Measurements from ENCODE around the gene JAZF1.

JAZF1 gene

GRCh38 chr7:28069388-28069787 lies 111.2 kb downstream of the JAZF1 start:
- no peak for ATAC-seq (replicated peaks)
- Mint-ChIP-seq H3K4me3 (no peak overlapping the region), H3K27me3 (no peaks in the 10 kb centered on the region), H3K9me3 (no peaks in the 10 kb centered on the region), H3K4me1 (peaks cover 31 to 61% of the 10 kb centered on the region in 2 donors), H3K36me3 (peaks cover 5 to 16% of the 10 kb centered on the region in 2 donors), H3K27ac (no peak overlapping the region)
- DNase-seq, result no peak

- no peaks in the 10 kb centered on the region for H3K27me3 Mint-ChIP-seq
These were observed 111.8 kb downstream of the JAZF1 start for GRCh38 chr7:28068811-28069216.

GRCh38 chr7:28067171-28067570 lies 113.4 kb downstream of the JAZF1 start:
- H3K4me3 Mint-ChIP-seq, result no peak overlapping the region
- H3K36me3 Mint-ChIP-seq, result peaks cover 7 to 20% of the 10 kb centered on the region in 2 donors
- ATAC-seq (replicated peaks) (no peak), DNase-seq (no peak)
- no peaks in the 10 kb centered on the region for H3K27me3 Mint-ChIP-seq
- peaks cover 33 to 64% of the 10 kb centered on the region in 2 donors for H3K4me1 Mint-ChIP-seq
- no peaks in the 10 kb centered on the region for H3K9me3 Mint-ChIP-seq
- no peak overlapping the region for H3K27ac Mint-ChIP-seq

More at GRCh38 chr7:28068811-28069216, 111.8 kb downstream of the JAZF1 start:
- H3K36me3 Mint-ChIP-seq, result peaks cover 5 to 16% of the 10 kb centered on the region in 2 donors
- DNase-seq (no peak), ATAC-seq (replicated peaks) (peak in 1 of 2 donors; percentile 42)
- no peak overlapping the region for H3K27ac Mint-ChIP-seq
- no peaks in the 10 kb centered on the region for H3K9me3 Mint-ChIP-seq
- no peak overlapping the region for H3K4me3 Mint-ChIP-seq
- H3K4me1 Mint-ChIP-seq, result peaks cover 31 to 65% of the 10 kb centered on the region in 2 donors

GRCh38 chr7:28065721-28066285 lies 114.8 kb downstream of the JAZF1 start:
- Mint-ChIP-seq H3K36me3 (peaks cover 7 to 18% of the 10 kb centered on the region in 2 donors), H3K27me3 (no peaks in the 10 kb centered on the region), H3K4me1 (peaks cover 29 to 64% of the 10 kb centered on the region in 2 donors), H3K4me3 (no peak overlapping the region), H3K27ac (no peak overlapping the region), H3K9me3 (no peaks in the 10 kb centered on the region)
- DNase-seq (no peak), ATAC-seq (replicated peaks) (no peak)

GRCh38 chr7:28065308-28065707 lies 115.3 kb downstream of the JAZF1 start:
- H3K27ac Mint-ChIP-seq, result no peak overlapping the region
- H3K27me3 Mint-ChIP-seq, result no peaks in the 10 kb centered on the region
- ATAC-seq (replicated peaks) (no peak), DNase-seq (no peak)
- H3K4me3 Mint-ChIP-seq, result no peak overlapping the region
- no peaks in the 10 kb centered on the region for H3K9me3 Mint-ChIP-seq
- peaks cover 7 to 17% of the 10 kb centered on the region in 2 donors for H3K36me3 Mint-ChIP-seq
- H3K4me1 Mint-ChIP-seq, result peaks cover 24 to 59% of the 10 kb centered on the region in 2 donors

GRCh38 chr7:28064437-28064836 lies 116.2 kb downstream of the JAZF1 start:
- no peaks in the 10 kb centered on the region for H3K27me3 Mint-ChIP-seq
- DNase-seq (no peak), ATAC-seq (replicated peaks) (no peak)
- H3K27ac Mint-ChIP-seq, result no peak overlapping the region
- peaks cover 6 to 17% of the 10 kb centered on the region in 2 donors for H3K36me3 Mint-ChIP-seq
- H3K4me1 Mint-ChIP-seq, result peaks cover 22 to 50% of the 10 kb centered on the region in 2 donors
- peaks cover 0 to 5% of the 10 kb centered on the region in 2 donors for H3K9me3 Mint-ChIP-seq
- no peak overlapping the region for H3K4me3 Mint-ChIP-seq

GRCh38 chr7:28062197-28062991 lies 118.2 kb downstream of the JAZF1 start:
- DNase-seq (no peak), ATAC-seq (replicated peaks) (peak; percentile 76 to 79)
- no peak overlapping the region for H3K4me3 Mint-ChIP-seq
- H3K4me1 Mint-ChIP-seq, result peaks cover 21 to 41% of the 10 kb centered on the region in 2 donors
- H3K27ac Mint-ChIP-seq, result no peak overlapping the region
- peaks cover 9 to 26% of the 10 kb centered on the region in 2 donors for H3K36me3 Mint-ChIP-seq
- no peaks in the 10 kb centered on the region for H3K27me3 Mint-ChIP-seq
- H3K9me3 Mint-ChIP-seq, result peaks cover 0 to 7% of the 10 kb centered on the region in 2 donors

GRCh38 chr7:28061824-28062196 lies 118.8 kb downstream of the JAZF1 start:
- Mint-ChIP-seq H3K27ac (no peak overlapping the region), H3K9me3 (peaks cover 0 to 7% of the 10 kb centered on the region in 2 donors), H3K4me3 (no peak overlapping the region), H3K36me3 (peaks cover 9 to 26% of the 10 kb centered on the region in 2 donors), H3K27me3 (no peaks in the 10 kb centered on the region), H3K4me1 (peaks cover 19 to 36% of the 10 kb centered on the region in 2 donors)
- DNase-seq (no peak), ATAC-seq (replicated peaks) (peak; percentile 14 to 18)

- Mint-ChIP-seq H3K27ac (no peak overlapping the region), H3K4me3 (no peak overlapping the region), H3K9me3 (peaks cover 0 to 7% of the 10 kb centered on the region in 2 donors), H3K27me3 (no peaks in the 10 kb centered on the region), H3K36me3 (peaks cover 11 to 28% of the 10 kb centered on the region in 2 donors), H3K4me1 (peaks cover 27 to 46% of the 10 kb centered on the region in 2 donors)
- no peak for ATAC-seq (replicated peaks)
- no peak for DNase-seq
These were observed 120.1 kb downstream of the JAZF1 start for GRCh38 chr7:28060371-28060950.

GRCh38 chr7:28055161-28055544 lies 125.4 kb downstream of the JAZF1 start:
- no peaks in the 10 kb centered on the region for H3K27me3 Mint-ChIP-seq
- no peak overlapping the region for H3K27ac Mint-ChIP-seq
- H3K36me3 Mint-ChIP-seq, result peaks cover 17 to 31% of the 10 kb centered on the region in 2 donors
- DNase-seq (no peak), ATAC-seq (replicated peaks) (no peak)
- peak overlapping the region in 1 of 2 donors; percentile 9 for H3K4me3 Mint-ChIP-seq
- peaks cover 0 to 7% of the 10 kb centered on the region in 2 donors for H3K9me3 Mint-ChIP-seq
- peaks cover 36 to 62% of the 10 kb centered on the region in 2 donors for H3K4me1 Mint-ChIP-seq

- Mint-ChIP-seq H3K36me3 (peaks cover 15 to 28% of the 10 kb centered on the region in 2 donors), H3K27me3 (no peaks in the 10 kb centered on the region), H3K27ac (peak overlapping the region; percentile 47), H3K9me3 (peaks cover 0 to 3% of the 10 kb centered on the region in 2 donors), H3K4me3 (no peak overlapping the region), H3K4me1 (peaks cover 34 to 62% of the 10 kb centered on the region in 2 donors)
- DNase-seq (no peak), ATAC-seq (replicated peaks) (no peak)
These were observed 125.9 kb downstream of the JAZF1 start for GRCh38 chr7:28054531-28055160.

- no peak overlapping the region for H3K4me3 Mint-ChIP-seq
- DNase-seq (no peak), ATAC-seq (replicated peaks) (no peak)
- no peaks in the 10 kb centered on the region for H3K27me3 Mint-ChIP-seq
- no peak overlapping the region for H3K27ac Mint-ChIP-seq
- H3K36me3 Mint-ChIP-seq, result peaks cover 12 to 25% of the 10 kb centered on the region in 2 donors
- H3K4me1 Mint-ChIP-seq, result peaks cover 28 to 60% of the 10 kb centered on the region in 2 donors
- no peaks in the 10 kb centered on the region for H3K9me3 Mint-ChIP-seq
These were observed 127.7 kb downstream of the JAZF1 start for GRCh38 chr7:28052933-28053332.

- Mint-ChIP-seq H3K27ac (no peak overlapping the region), H3K9me3 (no peaks in the 10 kb centered on the region), H3K27me3 (no peaks in the 10 kb centered on the region), H3K4me3 (no peak overlapping the region), H3K36me3 (peaks cover 6 to 16% of the 10 kb centered on the region in 2 donors), H3K4me1 (peaks cover 13 to 47% of the 10 kb centered on the region in 2 donors)
- ATAC-seq (replicated peaks) (no peak), DNase-seq (no peak)
These were observed 131.9 kb downstream of the JAZF1 start for GRCh38 chr7:28048694-28049093.

- DNase-seq, result no peak
- Mint-ChIP-seq H3K9me3 (peaks cover 0 to 5% of the 10 kb centered on the region in 2 donors), H3K4me3 (no peak overlapping the region), H3K36me3 (peaks cover 14 to 20% of the 10 kb centered on the region in 2 donors), H3K27me3 (no peaks in the 10 kb centered on the region), H3K27ac (no peak overlapping the region), H3K4me1 (peaks cover 16 to 28% of the 10 kb centered on the region in 2 donors)
- ATAC-seq (replicated peaks), result no peak
These were observed 134.6 kb downstream of the JAZF1 start for GRCh38 chr7:28046035-28046434.

All from stimulated activated naive B cell treated with anti-CD40 and anti-IgM and Interleukin-4, amounts not matched to agents 10 μg/mL and 1 μg/mL and 100 μg/mL, for 72 hours (primary cell).